ENCODE results near the gene CABP5. TPM values are rescaled to one million over a fixed set of nuclear protein-coding genes. Genes with fewer than 3 reads are reported as not detected.

Gene CABP5
- total RNA-seq, 1 experiment from 2014 or later = not detected

DNA sequence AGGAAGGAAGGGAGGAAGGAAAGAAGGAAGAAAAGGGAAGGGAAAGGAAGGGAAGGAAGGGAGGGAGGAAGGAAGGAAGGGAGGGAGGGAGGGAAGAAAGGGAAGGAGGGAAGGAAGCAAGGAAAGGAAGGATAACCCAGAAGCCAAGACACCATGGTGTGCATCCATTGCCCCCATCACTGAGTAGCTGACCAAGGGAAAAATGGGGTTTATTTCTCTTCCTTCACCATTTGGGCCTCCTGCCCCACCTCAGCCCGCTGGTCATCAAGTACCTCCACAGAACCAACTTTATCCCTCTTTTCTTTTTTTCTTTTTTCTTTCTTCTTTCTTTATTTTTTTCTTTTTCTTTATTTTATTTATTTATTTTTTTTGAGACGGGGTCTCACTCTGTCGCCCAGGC lies 20.4 kb downstream of the CABP5 start:
- Histone ChIP-seq H3K4me3 (ENCODE audit: low read depth, low read length, poor library complexity, severe bottlenecking) (no peak overlapping the region), H3K4me1 (ENCODE audit: insufficient read depth, low read length, poor library complexity, severe bottlenecking) (no peaks in the 10 kb centered on the region), H3K36me3 (ENCODE audit: insufficient read depth, low read length, poor library complexity, severe bottlenecking) (no peaks in the 10 kb centered on the region), H3K9me3 (ENCODE audit: low read depth, low read length, poor library complexity, severe bottlenecking) (no peaks in the 10 kb centered on the region), H3K27me3 (replicated peaks; ENCODE audit: insufficient read depth, low read depth, low read length, poor library complexity) (peaks cover 15% of the 10 kb centered on the region), H3K27ac (ENCODE audit: low read depth, low read length, poor library complexity, severe bottlenecking) (no peak overlapping the region)
- intact Hi-C loops (cut with micrococcal nuclease; ENCODE audit: unreplicated experiment) = no loop called here
- CTCF ChIA-PET = no interaction called here
- DNase-seq (ENCODE audit: low spot score) = no peak
- TF ChIP-seq EZH2 (IDR thresholded peaks at IDR 0.05; ENCODE audit: borderline replicate concordance, low read depth, low read length, poor library complexity, severe bottlenecking) (no peak), CTCF (conservative IDR thresholded peaks at IDR 0.05; ENCODE audit: low read depth, low read length) (no peak)
- POLR2A ChIA-PET (ENCODE audit: low non-redundant PET) = no interaction called here
- BruUV-seq (replicated peaks) = no TSS peak

- Histone ChIP-seq H3K4me1 (ENCODE audit: insufficient read depth, low read length, poor library complexity, severe bottlenecking) (no peaks in the 10 kb centered on the region), H3K9me3 (ENCODE audit: low read depth, low read length, poor library complexity, severe bottlenecking) (no peaks in the 10 kb centered on the region), H3K27ac (ENCODE audit: low read depth, low read length, poor library complexity, severe bottlenecking) (no peak overlapping the region), H3K36me3 (ENCODE audit: insufficient read depth, low read length, poor library complexity, severe bottlenecking) (no peaks in the 10 kb centered on the region), H3K27me3 (replicated peaks; ENCODE audit: insufficient read depth, low read depth, low read length, poor library complexity) (peaks cover 15% of the 10 kb centered on the region), H3K4me3 (ENCODE audit: low read depth, low read length, poor library complexity, severe bottlenecking) (no peak overlapping the region)
- TF ChIP-seq EZH2 (IDR thresholded peaks at IDR 0.05; ENCODE audit: borderline replicate concordance, low read depth, low read length, poor library complexity, severe bottlenecking) (no peak), CTCF (conservative IDR thresholded peaks at IDR 0.05; ENCODE audit: low read depth, low read length) (no peak)
- intact Hi-C loops (cut with micrococcal nuclease; ENCODE audit: unreplicated experiment) = no loop called here
- DNase-seq (ENCODE audit: low spot score) = no peak
- no TSS peak for BruUV-seq (replicated peaks)
- POLR2A ChIA-PET (ENCODE audit: low non-redundant PET) = no interaction called here
- CTCF ChIA-PET = no interaction called here
Measured at GRCh38 chr19:48023011-48023410, 20.9 kb downstream of the CABP5 start.

GRCh38 chr19:48020686-48021085 lies 23.2 kb downstream of the CABP5 start:
- Histone ChIP-seq H3K27me3 (replicated peaks; ENCODE audit: insufficient read depth, low read depth, low read length, poor library complexity) (peaks cover 15% of the 10 kb centered on the region), H3K9me3 (ENCODE audit: low read depth, low read length, poor library complexity, severe bottlenecking) (no peaks in the 10 kb centered on the region), H3K36me3 (ENCODE audit: insufficient read depth, low read length, poor library complexity, severe bottlenecking) (no peaks in the 10 kb centered on the region), H3K27ac (ENCODE audit: low read depth, low read length, poor library complexity, severe bottlenecking) (no peak overlapping the region), H3K4me1 (ENCODE audit: insufficient read depth, low read length, poor library complexity, severe bottlenecking) (no peaks in the 10 kb centered on the region), H3K4me3 (ENCODE audit: low read depth, low read length, poor library complexity, severe bottlenecking) (no peak overlapping the region)
- POLR2A ChIA-PET (ENCODE audit: low non-redundant PET) = no interaction called here
- CTCF ChIA-PET = no interaction called here
- TF ChIP-seq EZH2 (IDR thresholded peaks at IDR 0.05; ENCODE audit: borderline replicate concordance, low read depth, low read length, poor library complexity, severe bottlenecking) (no peak), CTCF (conservative IDR thresholded peaks at IDR 0.05; ENCODE audit: low read depth, low read length) (no peak)
- no TSS peak for BruUV-seq (replicated peaks)
- no peak for DNase-seq (ENCODE audit: low spot score)
- intact Hi-C loops (cut with micrococcal nuclease; ENCODE audit: unreplicated experiment) = no loop called here

All from A673 (cell line).